HG03103 (cell line): ENCODE measurements around the gene SULT4A1.

Experiments used
- ATAC-seq: cut with Tn5 transposase; IDR thresholded peaks from one replicate; pipeline ENCODE4 v1.9.1; 2021; ENCODE audit warnings: low read depth; ENCODE audit not compliant: unreplicated experiment

SULT4A1 gene

DNA sequence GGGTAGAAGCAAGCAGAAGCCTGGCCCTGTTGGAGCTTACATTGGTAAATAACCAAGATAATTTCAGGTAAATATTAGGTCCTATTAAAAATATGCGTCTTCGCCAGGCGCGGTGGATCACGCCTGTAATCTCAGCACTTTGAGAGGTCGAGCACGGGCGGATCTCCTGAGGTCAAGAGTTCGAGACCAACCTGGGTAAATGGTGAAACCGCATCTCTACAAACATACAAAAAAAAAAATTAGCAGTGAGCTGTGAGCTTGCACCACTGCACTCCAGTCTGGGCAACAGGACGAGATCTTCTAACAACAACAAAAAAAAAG is 529 bp upstream of the SULT4A1 start:
- ATAC-seq, result no peak

DNA sequence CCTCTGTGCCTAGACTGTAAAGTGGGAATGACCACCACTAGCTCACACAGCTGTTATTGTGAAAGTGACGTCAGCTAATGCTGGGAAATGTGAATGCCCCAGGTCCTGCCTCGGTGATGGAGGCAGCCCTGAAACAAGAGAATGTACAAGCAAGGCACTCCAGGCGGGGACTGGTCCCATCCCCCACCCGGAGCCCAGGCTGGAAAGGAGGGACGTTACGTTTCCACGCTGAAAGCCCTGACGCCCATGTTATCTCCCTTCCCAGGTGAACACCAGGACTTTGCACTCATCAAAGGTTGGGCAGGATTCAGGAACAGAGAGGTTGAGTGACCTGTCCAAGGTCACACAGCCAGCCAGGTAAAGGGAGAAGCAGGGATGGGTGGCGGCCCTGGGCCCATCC is 784 bp downstream of the SULT4A1 start:
- no peak for ATAC-seq

- ATAC-seq, result no peak
Observed at GRCh38 chr22:43860831-43861230, 1.5 kb downstream of the SULT4A1 start.

DNA sequence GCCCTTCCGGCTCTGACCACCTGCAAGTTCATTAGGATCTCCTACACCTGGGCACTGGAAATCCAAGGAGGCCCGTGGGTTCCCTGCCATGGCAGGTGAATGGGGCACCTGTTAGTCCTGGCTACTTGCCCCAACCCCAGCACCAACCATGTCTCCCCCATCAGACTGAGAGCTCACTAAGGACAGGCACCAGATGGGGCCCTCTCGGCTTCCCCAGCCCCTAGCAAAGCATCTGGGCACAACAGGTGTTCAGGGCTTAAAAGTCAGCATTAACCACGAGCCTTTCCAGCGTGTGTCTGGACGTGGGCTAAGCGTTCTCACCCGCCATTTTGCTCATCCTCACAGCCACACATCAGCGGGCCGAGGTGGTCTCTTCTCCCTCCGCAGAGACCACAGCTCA is 2.2 kb downstream of the SULT4A1 start:
- ATAC-seq, result no peak

GRCh38 chr22:43859621-43860020 is 2.7 kb downstream of the SULT4A1 start:
- no peak for ATAC-seq

GRCh38 chr22:43859176-43859575 is 3.1 kb downstream of the SULT4A1 start:
- ATAC-seq, result no peak

DNA sequence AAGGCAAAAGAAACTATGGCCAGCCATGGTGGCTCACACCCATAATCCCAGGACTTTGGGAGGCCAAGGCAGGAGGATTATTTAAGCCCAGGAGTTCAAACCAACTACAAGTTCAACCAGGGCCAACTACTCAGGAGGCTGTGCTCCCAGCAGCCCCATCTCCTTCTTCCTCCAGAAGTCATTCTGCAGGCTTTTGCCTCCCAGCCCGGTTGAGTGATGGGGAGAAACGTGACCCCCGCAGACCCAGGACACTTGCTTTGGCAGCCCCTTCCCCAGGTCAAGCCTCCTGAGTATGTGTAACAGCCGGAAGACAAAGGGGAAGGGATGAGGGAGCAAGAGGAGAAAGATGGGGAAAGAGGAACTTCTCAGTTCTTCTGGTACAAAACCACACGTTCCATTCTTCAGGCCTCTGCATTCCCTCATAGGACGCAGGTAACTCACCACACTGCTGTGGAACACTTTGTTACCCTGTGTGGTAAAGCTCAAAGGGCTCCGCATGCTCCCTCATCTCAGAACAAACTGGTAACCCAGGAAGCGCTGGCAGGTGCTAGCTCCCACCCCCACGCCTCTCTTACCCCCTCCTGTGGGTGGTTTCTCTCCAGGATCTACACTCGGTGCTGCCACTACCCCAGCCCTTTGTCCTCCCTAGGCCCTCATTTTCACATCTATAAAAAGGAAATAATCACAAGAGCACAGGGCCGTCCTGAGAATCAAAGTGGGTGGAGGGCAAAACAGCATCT is 4.0 kb downstream of the SULT4A1 start:
- no peak for ATAC-seq

DNA sequence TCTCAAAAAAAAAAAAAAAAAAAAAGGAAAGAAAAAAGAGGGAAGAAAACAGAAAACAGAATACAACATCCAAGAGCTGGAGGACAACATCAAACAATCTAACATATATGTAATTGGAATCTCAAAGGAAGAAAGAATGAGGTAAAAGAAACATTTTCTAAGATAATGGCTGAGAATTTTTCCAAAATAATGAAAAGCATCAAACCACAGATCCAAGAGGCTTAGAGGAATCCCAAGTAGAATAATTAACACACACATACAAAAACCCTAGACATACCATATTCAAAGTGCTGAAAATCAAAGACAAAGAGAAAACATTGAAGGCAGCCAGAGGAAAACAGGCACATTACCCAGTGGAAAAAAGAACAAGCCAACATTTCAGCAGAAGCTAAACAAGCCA is 4.9 kb downstream of the SULT4A1 start:
- no peak for ATAC-seq

DNA sequence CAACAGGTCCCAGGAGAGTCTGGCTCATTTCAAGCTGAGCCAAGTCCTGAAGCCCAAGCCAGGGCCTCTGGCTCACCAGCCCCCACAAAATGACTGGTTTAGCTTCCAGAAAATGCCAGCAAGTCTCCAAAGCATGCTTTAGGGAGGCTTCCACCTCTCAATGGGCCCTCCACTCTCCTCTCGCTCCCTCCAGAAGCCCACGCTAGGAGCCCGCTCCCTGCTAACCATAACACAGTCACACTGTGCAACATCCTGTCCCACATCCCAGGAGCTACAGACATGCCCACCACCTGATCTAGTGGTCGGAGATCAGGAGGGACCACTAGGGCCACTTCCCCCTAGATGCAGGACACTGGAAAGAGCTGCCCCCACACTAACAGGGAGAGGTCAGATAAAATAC is 6.9 kb downstream of the SULT4A1 start:
- no peak for ATAC-seq

DNA sequence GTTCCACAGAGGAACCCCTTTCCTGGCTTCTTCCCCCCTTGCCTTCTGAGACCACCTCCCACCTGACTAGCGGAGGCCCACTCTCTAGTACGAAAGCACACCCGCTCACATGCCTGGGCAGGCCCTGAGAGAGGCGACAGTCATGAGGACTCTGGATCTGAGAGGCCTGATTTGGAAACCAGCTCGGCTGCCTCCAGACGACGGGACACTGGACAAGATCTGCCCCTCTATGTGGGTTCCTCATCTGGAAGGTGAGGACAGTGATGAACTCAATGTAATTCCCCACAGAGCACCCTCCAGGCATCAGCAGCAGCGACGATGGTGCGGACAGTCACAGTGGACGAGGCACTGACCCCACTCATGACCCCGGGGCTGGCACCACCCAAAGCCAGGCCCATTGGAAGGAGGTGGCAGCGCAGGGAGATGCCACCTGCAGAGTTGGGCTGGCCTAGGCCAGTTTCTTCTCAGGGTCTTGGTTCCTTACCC is 7.5 kb downstream of the SULT4A1 start:
- ATAC-seq, result no peak

GRCh38 chr22:43854121-43854785 is 8.1 kb downstream of the SULT4A1 start:
- ATAC-seq, result no peak

- ATAC-seq, result no peak
Observed at GRCh38 chr22:43853328-43853931, 8.9 kb downstream of the SULT4A1 start.

- no peak for ATAC-seq
Observed at GRCh38 chr22:43852573-43853327, 9.6 kb downstream of the SULT4A1 start.

DNA sequence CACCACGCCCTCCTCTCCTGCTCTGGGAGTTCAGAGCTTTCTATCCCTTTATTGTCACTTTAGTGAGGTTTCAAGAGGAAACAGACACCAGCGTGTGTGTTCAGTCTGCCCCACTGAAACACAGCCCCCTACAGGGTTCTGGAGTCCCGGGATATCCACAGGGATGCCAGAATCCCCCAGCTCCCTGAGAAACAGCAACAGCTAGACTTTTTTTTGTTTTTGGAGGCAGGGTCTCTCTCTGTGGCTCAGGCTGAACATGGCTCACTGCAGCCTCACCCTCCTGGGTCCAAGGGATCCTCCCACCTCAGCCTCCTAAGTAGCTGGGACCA is 10.4 kb downstream of the SULT4A1 start:
- no peak for ATAC-seq

DNA sequence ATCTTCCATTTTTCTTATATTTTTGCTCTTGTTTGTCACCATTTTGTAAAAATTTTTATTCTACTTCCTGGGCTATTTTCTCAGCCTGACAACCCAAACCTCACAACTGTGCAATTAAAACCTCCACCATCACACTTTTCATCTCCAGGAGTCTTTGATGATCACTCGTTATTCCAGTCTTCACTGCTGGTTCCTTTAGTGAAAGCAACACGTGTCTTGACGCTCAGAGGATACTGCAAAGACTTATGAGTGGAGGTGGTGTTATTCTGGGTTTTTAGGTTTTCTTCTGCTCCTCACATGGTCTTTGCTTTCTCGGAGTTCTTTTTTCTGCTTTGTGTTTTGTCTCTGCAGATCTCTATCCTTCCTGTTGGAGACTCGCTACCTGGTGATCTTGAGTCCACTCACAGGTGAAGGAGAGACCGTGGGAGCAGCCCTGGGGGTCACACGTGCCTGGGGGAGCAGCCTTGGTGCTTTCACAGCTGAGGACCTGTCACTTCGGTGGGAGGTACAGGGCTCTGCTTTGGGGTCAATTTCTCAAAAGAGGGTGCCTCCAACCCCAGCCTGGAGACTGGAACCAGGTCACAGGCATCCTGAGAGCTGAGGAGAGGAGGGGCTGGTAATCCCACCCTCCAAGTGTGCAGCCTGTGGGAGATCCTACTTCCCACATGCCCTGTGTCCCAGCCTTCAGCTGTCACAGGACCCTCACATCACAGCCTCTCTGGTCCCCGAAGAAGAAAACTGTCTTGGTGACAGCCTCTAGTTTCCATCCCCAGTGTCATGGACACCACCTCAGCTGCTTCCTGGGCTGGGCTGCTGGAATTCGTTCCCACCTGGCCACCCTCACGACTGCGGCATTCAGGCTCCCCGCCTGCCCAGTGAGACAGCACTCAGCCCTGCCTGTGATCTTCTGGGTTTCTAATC is 11.0 kb downstream of the SULT4A1 start:
- no peak for ATAC-seq

DNA sequence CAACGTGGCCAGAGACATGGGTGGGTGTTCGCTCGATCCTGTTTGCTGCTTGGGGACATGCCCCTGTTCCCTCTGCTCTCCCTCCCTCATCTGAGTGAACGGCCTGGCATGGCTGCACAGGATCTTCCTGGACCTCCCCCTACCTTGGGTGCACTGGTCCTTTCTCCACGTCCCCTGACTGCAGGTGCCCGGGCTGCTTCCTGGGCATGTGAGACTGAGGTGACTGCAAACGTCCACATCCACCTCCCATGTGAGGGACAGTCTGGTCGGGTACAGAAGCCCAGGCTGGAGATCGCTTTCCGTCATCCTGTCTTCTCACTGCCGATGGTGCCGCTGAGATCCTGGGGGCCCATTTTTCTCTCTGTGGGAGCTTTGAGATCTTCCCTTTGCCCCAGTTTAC is 11.8 kb downstream of the SULT4A1 start:
- ATAC-seq, result no peak

DNA sequence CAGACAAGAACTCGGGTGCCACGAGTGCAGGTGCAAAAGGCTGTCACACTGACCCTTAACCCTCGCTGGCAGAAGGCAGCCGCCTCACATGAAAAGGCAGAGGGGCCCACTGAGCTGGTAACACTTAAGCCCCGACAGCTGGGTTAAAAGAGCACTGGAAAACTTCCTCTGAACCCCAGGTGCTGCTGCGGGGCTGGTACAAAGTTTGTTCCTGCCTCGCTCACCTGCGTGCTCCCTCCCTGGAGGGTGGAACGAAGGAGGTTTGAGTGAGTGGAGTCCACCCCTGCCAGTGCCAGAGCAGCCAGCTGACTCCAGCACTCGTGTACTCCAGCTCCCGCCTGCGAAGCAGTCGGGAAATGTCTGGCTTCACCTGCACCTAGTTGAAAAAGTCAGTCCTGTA is 12.6 kb downstream of the SULT4A1 start:
- no peak for ATAC-seq

DNA sequence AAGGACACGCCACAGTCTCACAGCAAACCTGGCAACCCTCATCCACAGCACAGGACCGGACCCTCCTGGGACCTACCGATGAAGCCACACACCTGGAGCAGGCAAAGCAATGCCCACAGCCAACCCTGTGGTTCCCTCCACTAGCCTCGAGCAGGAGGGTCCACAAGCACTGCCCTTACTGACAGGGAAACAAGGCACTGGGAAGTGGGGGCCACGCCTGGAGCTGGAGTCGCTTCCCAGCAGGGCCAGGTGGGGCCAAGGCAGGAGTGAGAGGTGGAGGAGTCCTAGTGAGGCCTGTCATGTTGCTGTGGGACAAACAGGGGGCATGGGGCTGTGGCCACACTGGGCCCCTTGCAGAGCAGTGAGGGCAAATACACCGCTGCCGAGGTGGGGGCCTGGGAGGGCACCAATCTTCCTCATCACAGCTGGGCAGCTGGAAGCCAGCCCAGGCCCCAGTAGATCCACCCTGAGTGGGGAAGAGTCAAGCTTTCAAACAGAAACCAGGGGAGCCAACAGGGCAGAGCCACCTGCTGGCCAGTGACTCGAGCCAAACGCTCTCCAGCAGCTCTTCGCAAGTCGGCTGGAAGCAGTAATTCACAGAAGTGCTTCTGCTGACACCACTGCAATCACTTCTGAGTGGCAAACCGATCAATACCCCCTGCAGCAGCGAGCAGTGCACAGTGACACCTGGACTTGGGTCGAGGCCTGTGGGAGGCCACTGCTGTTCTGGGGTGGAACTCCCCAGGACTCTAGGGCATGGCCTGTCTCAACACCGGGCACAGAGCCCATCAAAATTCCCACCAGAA is 13.7 kb downstream of the SULT4A1 start:
- no peak for ATAC-seq
